GM19452 (cell line): Measurements from ENCODE around the gene SUGP1.

Experiments
- ATAC-seq: cut with Tn5 transposase; IDR thresholded peaks from one replicate; pipeline ENCODE4 v1.9.1; 2021; ENCODE audit not compliant: unreplicated experiment

SUGP1 gene

GRCh38 chr19:19342086-19343015 is 22.0 kb upstream of the SUGP1 start:
- no peak for ATAC-seq

GRCh38 chr19:19341026-19341425 is 20.7 kb upstream of the SUGP1 start:
- ATAC-seq, result no peak

GRCh38 chr19:19338082-19338481 is 17.8 kb upstream of the SUGP1 start:
- ATAC-seq, result no peak

- ATAC-seq, result no peak
Measured at GRCh38 chr19:19337120-19337519, 16.8 kb upstream of the SUGP1 start.

- no peak for ATAC-seq
Measured at GRCh38 chr19:19336597-19336996, 16.3 kb upstream of the SUGP1 start.

- ATAC-seq, result no peak
Measured at GRCh38 chr19:19335408-19336158, 15.3 kb upstream of the SUGP1 start.

GRCh38 chr19:19334989-19335344 is 14.7 kb upstream of the SUGP1 start:
- no peak for ATAC-seq

- ATAC-seq, result no peak
Measured at GRCh38 chr19:19334063-19334988, 14.0 kb upstream of the SUGP1 start.

- ATAC-seq, result no peak
Measured at GRCh38 chr19:19329126-19329525, 8.8 kb upstream of the SUGP1 start.

- no peak for ATAC-seq
Measured at GRCh38 chr19:19327672-19328071, 7.4 kb upstream of the SUGP1 start.

- ATAC-seq, result no peak
Measured at GRCh38 chr19:19324059-19324770, 3.9 kb upstream of the SUGP1 start.

GRCh38 chr19:19321141-19321577 is 850 bp upstream of the SUGP1 start:
- no peak for ATAC-seq

GRCh38 chr19:19319732-19320360 is 463 bp downstream of the SUGP1 start:
- peak; percentile 2 for ATAC-seq

- no peak for ATAC-seq
Measured at GRCh38 chr19:19316082-19316481, 4.2 kb downstream of the SUGP1 start.

- ATAC-seq, result no peak
Measured at GRCh38 chr19:19315444-19315843, 4.9 kb downstream of the SUGP1 start.

- ATAC-seq, result no peak
Measured at GRCh38 chr19:19308373-19308772, 11.9 kb downstream of the SUGP1 start.

- no peak for ATAC-seq
Measured at GRCh38 chr19:19306191-19306590, 14.1 kb downstream of the SUGP1 start.

GRCh38 chr19:19305696-19306095 is 14.6 kb downstream of the SUGP1 start:
- no peak for ATAC-seq

GRCh38 chr19:19305066-19305465 is 15.2 kb downstream of the SUGP1 start:
- ATAC-seq, result no peak
